Kidney (tissue), 14 donors: Measurements from ENCODE around the gene KCTD8. TPM values are rescaled to one million over a fixed set of nuclear protein-coding genes. Genes with fewer than 3 reads are reported as not detected.

Experiments used
- DNase-seq, 5 donors: peaks; one replicate each; pipeline ENCODE4 v3.0.0-alpha.2; 2013 to 2020
- FAIRE-seq: peaks from 2 replicates; lab custom pipeline; 2012; peaks lifted over from hg19 to GRCh38; lab: Jason Lieb, UNC
- H3K27ac ChIP-seq, 2 donors: one replicate each; pipeline ENCODE4 v1.7.0; 2013; ENCODE audit warnings: low read depth in 2 of 2, low read length in 2 of 2, inconsistent platforms in 1 of 2
- H3K27me3 ChIP-seq: one replicate; pipeline ENCODE4 v1.7.1; 2013; ENCODE audit warnings: low read length, inconsistent platforms; ENCODE audit not compliant: control insufficient read depth, insufficient read depth
- H3K36me3 ChIP-seq, 3 donors: one replicate each; pipeline versions ENCODE4 v1.7.0 to v1.7.1; 2013; ENCODE audit warnings: low read length in 3 of 3, control low read depth in 1 of 3, inconsistent platforms in 1 of 3; ENCODE audit not compliant: insufficient read depth in 3 of 3, control insufficient read depth in 2 of 3
- H3K4me1 ChIP-seq, 3 donors: one replicate each; pipeline versions ENCODE4 v1.7.0 to v1.7.1; 2013; ENCODE audit warnings: low read length in 3 of 3, inconsistent platforms in 1 of 3, low read depth in 1 of 3; ENCODE audit not compliant: control insufficient read depth in 2 of 3, insufficient read depth in 2 of 3
- H3K4me3 ChIP-seq, 3 donors: one replicate each; pipeline versions ENCODE4 v1.7.0 to v1.8.1; 2013; ENCODE audit warnings: low read length in 3 of 3, control low read depth in 1 of 3, inconsistent platforms in 1 of 3
- H3K9ac ChIP-seq, 3 donors: one replicate each; pipeline versions ENCODE4 v1.7.0 to v1.7.1; 2013; ENCODE audit warnings: low read length in 3 of 3, control low read depth in 1 of 3, inconsistent platforms in 1 of 3
- H3K9me3 ChIP-seq, 3 donors: one replicate each; pipeline versions ENCODE4 v1.7.0 to v1.7.1; 2013; ENCODE audit warnings: low read length in 3 of 3, control low read depth in 1 of 3, inconsistent platforms in 1 of 3; ENCODE audit not compliant: control insufficient read depth in 2 of 3, insufficient read depth in 1 of 3
- intact Hi-C: fragments of 100-400 bp; cut with DNase I; formaldehyde crosslinking; loops from one replicate; pipeline ENCODE4 v1.11.1; 2022
- polyA plus RNA-seq: library from polyadenylated mRNA; stranded (reverse); fragments of 350-450 nt; fragmentation: Illumina TruSeq; extraction: RNeasy Lipid Tissue Mini Kit (QIAGEN cat#74804); gene quantifications from one replicate; pipeline ENCODE4 v1.2.3, GENCODE V29; 2014; ENCODE audit warnings: low read depth, low replicate concordance; ENCODE audit not compliant: insufficient read depth
- total RNA-seq: library from RNA; stranded (reverse); fragmentation: NEBNext Ultra II Directional; extraction: Animal tissue kit (Norgen Biotek cat#: 25700); gene quantifications from one replicate; pipeline ENCODE4 v1.2.1, GENCODE V29; 2021
- TF ChIP-seq, protein P1 (sequence below): IDR thresholded peaks from 3 replicates; pipeline ENCODE4 v1.5.1; 2012; ENCODE audit warnings: mild to moderate bottlenecking, moderate library complexity, borderline replicate concordance; ENCODE audit not compliant: insufficient read depth; ENCODE audit errors: extremely low read depth
- donor health status: control.
- donor health status: control.
- donor health status: control.
- donor health status: control.
- donor health status: control.
- donor health status: DM: yes; HTN: yes; CAD: no.
- donor health status: Normal renal cell carcinoma (clear cell type).

Gene KCTD8
- total and polyA plus RNA-seq, 2 donors from 2014 or later: 0.62 to 1.3 TPM

DNA sequence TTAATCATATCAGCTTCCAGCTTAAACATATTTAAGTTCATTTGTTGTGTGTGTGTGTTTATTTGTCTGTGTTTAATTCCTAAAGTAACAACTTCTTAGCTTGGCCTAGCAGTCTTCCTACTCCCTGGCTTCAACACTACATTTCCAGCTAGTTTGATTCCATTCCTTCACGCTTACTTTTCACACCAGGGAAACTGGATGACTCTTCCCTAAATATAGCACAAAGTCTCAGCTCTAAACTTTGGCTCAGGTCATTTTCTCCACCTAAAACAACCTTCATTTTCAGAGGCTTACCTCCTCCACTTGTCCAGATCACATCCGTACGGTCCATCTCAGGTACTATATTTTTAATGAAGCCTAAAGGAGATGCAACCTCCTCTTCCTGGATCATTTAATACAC lies 94.4 kb downstream of the KCTD8 start:
- TF ChIP-seq, protein P1, sequence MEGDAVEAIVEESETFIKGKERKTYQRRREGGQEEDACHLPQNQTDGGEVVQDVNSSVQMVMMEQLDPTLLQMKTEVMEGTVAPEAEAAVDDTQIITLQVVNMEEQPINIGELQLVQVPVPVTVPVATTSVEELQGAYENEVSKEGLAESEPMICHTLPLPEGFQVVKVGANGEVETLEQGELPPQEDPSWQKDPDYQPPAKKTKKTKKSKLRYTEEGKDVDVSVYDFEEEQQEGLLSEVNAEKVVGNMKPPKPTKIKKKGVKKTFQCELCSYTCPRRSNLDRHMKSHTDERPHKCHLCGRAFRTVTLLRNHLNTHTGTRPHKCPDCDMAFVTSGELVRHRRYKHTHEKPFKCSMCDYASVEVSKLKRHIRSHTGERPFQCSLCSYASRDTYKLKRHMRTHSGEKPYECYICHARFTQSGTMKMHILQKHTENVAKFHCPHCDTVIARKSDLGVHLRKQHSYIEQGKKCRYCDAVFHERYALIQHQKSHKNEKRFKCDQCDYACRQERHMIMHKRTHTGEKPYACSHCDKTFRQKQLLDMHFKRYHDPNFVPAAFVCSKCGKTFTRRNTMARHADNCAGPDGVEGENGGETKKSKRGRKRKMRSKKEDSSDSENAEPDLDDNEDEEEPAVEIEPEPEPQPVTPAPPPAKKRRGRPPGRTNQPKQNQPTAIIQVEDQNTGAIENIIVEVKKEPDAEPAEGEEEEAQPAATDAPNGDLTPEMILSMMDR: no peak
- no peaks in the 10 kb centered on the region for H3K9me3 ChIP-seq
- no peaks in the 10 kb centered on the region for H3K36me3 ChIP-seq
- intact Hi-C loops: no loop called here
- H3K4me1 ChIP-seq: no peaks in the 10 kb centered on the region
- H3K27ac ChIP-seq: no peak overlapping the region
- FAIRE-seq (no peak), DNase-seq (no peak)
- no peaks in the 10 kb centered on the region for H3K27me3 ChIP-seq
- no peak overlapping the region for H3K4me3 ChIP-seq
- no peak overlapping the region for H3K9ac ChIP-seq

DNA sequence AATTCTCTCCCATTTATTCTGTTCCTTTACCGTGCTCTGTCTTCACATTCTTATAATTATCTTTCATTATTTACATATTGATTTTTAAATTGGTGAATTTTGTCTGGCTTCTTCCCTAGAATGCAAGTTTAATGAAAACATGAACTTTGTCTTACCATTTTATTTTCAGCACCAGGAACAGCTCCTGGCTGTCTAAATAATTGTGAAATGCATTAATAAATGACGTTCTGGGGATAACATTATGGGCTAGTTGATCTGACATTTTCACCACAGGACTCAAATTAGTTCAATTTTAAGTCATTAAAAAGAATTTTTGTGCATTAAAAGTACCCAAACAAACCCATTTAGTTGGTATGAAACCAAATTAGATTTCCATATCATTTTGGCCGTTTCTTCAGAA lies 97.5 kb downstream of the KCTD8 start:
- Histone ChIP-seq H3K36me3 (no peaks in the 10 kb centered on the region), H3K9ac (no peak overlapping the region), H3K9me3 (no peaks in the 10 kb centered on the region), H3K4me3 (no peak overlapping the region), H3K4me1 (no peaks in the 10 kb centered on the region), H3K27ac (no peak overlapping the region), H3K27me3 (no peaks in the 10 kb centered on the region)
- FAIRE-seq: no peak
- TF ChIP-seq, protein P1: no peak
- peak in 1 of 5 donors; percentile 5 for DNase-seq
- intact Hi-C loops: no loop called here

DNA sequence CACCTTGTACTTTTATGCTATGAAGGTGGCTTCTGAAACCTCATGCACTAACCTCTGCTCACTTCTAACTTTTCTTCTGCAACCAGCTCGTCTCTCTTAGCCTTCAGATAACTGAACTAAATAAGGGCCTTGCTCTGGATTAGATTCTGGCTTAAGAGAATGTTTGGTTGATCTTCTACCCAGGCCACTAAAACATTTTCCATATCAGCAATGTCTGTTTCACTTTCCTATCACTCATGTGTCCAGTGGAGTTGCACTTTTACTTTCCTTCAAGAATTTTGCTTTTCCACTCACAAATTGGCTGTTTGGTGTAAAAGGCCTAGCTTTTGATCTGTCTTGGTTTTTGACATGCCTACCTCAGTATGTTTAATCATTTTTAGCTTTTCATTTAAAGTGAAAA lies 105.8 kb downstream of the KCTD8 start:
- no peaks in the 10 kb centered on the region for H3K9me3 ChIP-seq
- DNase-seq: no peak
- intact Hi-C loops: no loop called here
- TF ChIP-seq, protein P1: no peak
- H3K27me3 ChIP-seq: no peaks in the 10 kb centered on the region
- no peaks in the 10 kb centered on the region for H3K36me3 ChIP-seq
- H3K9ac ChIP-seq: no peak overlapping the region
- no peak overlapping the region for H3K4me3 ChIP-seq
- H3K27ac ChIP-seq: no peak overlapping the region
- FAIRE-seq: no peak
- no peaks in the 10 kb centered on the region for H3K4me1 ChIP-seq

DNA sequence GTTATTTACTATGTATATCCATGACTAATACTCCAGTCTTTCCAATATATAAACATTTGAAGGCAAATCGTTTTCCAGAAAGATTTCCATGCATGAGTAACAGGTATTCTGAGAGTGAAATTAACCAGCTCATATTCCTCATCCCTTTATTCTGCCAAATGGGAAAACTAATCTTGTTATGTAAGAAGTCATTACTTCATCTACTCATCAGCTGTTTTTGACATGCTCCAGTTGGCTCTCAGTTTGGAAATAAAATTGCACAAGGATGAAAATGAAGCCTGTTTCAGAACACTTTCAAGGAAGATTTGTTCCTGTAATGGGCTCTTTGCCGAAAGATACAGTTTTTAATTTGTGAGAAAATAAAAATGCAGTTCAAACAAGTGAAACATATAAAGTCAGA lies 121.9 kb downstream of the KCTD8 start:
- H3K27ac ChIP-seq: no peak overlapping the region
- H3K4me3 ChIP-seq: no peak overlapping the region
- TF ChIP-seq, protein P1: no peak
- DNase-seq: no peak
- H3K9ac ChIP-seq: no peak overlapping the region
- H3K9me3 ChIP-seq: no peaks in the 10 kb centered on the region
- intact Hi-C loops: no loop called here
- H3K27me3 ChIP-seq: no peaks in the 10 kb centered on the region
- FAIRE-seq: no peak
- no peaks in the 10 kb centered on the region for H3K4me1 ChIP-seq
- H3K36me3 ChIP-seq: no peaks in the 10 kb centered on the region
